ENCODE measurements around the gene NAALADL2.

Gene NAALADL2

DNA sequence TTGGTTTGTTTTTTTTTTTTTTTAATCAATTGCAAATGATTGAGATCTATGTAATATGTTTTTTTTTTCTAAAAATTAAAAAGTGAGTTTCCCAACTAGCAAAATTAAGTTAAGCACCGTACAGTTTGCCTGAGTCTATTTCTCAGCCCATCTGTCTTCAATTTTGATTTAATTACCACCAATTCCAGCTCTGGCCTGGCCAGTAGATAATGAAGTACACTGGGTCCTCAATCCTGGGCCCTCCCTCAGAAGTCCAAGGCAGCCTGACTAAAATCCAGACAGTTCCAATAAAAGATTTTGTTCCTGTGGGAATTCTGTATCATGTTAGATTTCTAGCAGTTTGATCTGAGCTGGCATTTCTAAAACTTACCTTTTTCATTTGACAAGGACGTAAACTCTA, 887.2 kb downstream of the NAALADL2 start:
- Histone ChIP-seq H3K27me3 (ENCODE audit: insufficient read depth, low read depth) (no peaks in the 10 kb centered on the region), H4K20me1 (ENCODE audit: insufficient read depth) (no peaks in the 10 kb centered on the region), H3K27ac (no peak overlapping the region), H2AFZ (ENCODE audit: low read depth) (no peak overlapping the region), H3K4me2 (no peak overlapping the region), H3K79me2 (ENCODE audit: insufficient read depth, low read depth) (no peaks in the 10 kb centered on the region), H3K4me1 (ENCODE audit: low read depth, poor library complexity, severe bottlenecking) (no peaks in the 10 kb centered on the region), H3K36me3 (ENCODE audit: insufficient read depth) (no peaks in the 10 kb centered on the region), H3K4me3 (IDR thresholded peaks at IDR 0.05; ENCODE audit: insufficient read depth, low read depth, low read length) (no peak overlapping the region), H3K9ac (no peak overlapping the region)
- TF ChIP-seq, protein P1, sequence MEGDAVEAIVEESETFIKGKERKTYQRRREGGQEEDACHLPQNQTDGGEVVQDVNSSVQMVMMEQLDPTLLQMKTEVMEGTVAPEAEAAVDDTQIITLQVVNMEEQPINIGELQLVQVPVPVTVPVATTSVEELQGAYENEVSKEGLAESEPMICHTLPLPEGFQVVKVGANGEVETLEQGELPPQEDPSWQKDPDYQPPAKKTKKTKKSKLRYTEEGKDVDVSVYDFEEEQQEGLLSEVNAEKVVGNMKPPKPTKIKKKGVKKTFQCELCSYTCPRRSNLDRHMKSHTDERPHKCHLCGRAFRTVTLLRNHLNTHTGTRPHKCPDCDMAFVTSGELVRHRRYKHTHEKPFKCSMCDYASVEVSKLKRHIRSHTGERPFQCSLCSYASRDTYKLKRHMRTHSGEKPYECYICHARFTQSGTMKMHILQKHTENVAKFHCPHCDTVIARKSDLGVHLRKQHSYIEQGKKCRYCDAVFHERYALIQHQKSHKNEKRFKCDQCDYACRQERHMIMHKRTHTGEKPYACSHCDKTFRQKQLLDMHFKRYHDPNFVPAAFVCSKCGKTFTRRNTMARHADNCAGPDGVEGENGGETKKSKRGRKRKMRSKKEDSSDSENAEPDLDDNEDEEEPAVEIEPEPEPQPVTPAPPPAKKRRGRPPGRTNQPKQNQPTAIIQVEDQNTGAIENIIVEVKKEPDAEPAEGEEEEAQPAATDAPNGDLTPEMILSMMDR (conservative IDR thresholded peaks at IDR 0.05; ENCODE audit: low read depth, low read length): no peak

DNA sequence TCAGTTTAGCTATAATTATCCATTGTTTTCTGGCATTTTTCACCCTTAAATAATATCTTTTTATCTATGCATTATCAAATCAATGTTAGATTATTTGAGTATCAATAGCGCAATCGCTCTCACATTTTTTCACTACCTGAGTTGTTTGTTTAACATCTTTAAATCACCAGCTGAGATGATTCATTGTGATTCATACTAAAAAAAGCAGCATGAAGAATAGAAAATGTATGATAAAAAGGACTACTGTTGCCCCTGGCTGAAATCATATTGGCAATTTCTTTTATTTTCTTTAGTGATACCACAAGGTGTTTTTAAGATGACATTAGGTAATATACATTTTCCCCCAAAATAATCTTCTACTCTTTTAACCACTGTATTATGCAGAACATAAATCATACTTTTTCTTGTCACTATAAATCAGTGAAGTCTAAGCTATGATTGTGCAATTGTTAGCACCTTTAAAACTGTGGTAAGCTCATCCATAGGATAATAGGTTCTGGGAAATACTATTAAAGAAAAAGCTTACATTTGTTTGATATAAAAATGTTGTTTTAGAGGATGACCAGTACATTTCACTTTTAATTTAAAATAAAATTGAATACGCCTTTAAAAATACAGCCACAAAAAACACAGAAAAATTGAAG, 889.1 kb downstream of the NAALADL2 start:
- H3K4me1 ChIP-seq (ENCODE audit: low read depth, poor library complexity, severe bottlenecking): no peaks in the 10 kb centered on the region

DNA sequence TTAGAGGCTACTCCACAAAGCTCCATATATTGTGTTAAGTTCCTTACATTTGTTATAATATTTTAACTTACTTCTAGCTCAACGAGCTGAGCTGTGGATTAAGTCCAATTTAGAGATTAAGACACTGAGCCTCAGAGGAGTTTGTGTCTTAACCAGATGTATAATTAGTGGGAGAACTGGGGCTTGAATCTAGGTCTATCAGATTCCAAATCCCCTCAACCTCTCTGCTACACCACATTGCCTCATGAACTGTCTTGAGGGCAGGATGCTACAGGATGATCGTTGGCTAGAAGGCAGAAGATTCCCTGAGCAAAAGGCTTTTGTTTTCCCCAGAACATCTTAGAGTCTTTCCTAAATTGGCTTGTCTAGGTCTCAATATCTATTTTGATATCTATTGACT, 890.8 kb downstream of the NAALADL2 start:
- Histone ChIP-seq H3K27ac (no peak overlapping the region), H3K4me2 (no peak overlapping the region), H2AFZ (ENCODE audit: low read depth) (no peak overlapping the region), H3K4me3 (IDR thresholded peaks at IDR 0.05; ENCODE audit: insufficient read depth, low read depth, low read length) (no peak overlapping the region), H3K9ac (no peak overlapping the region), H3K36me3 (ENCODE audit: insufficient read depth) (no peaks in the 10 kb centered on the region), H3K4me1 (ENCODE audit: low read depth, poor library complexity, severe bottlenecking) (no peaks in the 10 kb centered on the region), H4K20me1 (ENCODE audit: insufficient read depth) (no peaks in the 10 kb centered on the region), H3K79me2 (ENCODE audit: insufficient read depth, low read depth) (no peaks in the 10 kb centered on the region), H3K27me3 (ENCODE audit: insufficient read depth, low read depth) (no peaks in the 10 kb centered on the region)
- TF ChIP-seq, protein P1 (conservative IDR thresholded peaks at IDR 0.05; ENCODE audit: low read depth, low read length): no peak

More for the DNA sequence above, 889.1 kb downstream of the NAALADL2 start:
- Histone ChIP-seq H3K27ac (no peak overlapping the region), H3K79me2 (ENCODE audit: insufficient read depth, low read depth) (no peaks in the 10 kb centered on the region), H3K36me3 (ENCODE audit: insufficient read depth) (no peaks in the 10 kb centered on the region), H3K27me3 (ENCODE audit: insufficient read depth, low read depth) (no peaks in the 10 kb centered on the region), H4K20me1 (ENCODE audit: insufficient read depth) (no peaks in the 10 kb centered on the region), H3K4me3 (IDR thresholded peaks at IDR 0.05; ENCODE audit: insufficient read depth, low read depth, low read length) (no peak overlapping the region), H2AFZ (ENCODE audit: low read depth) (no peak overlapping the region), H3K9ac (no peak overlapping the region), H3K4me2 (no peak overlapping the region)
- TF ChIP-seq, protein P1 (conservative IDR thresholded peaks at IDR 0.05; ENCODE audit: low read depth, low read length): no peak

DNA sequence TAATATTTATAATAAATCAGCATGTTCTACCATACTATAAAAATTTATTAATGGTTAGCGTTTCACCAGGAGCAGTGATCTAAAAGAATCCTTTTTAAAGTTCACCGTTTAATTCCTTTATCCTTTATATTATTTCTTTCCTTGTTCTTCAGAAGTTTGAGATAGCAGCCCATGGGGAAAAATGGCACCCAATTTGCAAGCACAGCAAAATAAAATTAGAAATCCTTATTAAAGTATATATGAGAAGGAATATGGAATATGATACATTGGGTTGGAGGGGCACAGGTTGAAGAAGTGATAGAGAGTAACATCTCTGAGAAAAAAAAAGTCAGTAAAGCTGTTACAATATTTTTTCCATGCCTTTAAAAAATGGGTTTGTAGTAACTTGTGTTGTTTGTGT, 892.0 kb downstream of the NAALADL2 start:
- Histone ChIP-seq H3K27me3 (ENCODE audit: insufficient read depth, low read depth) (no peaks in the 10 kb centered on the region), H3K4me2 (no peak overlapping the region), H3K4me1 (ENCODE audit: low read depth, poor library complexity, severe bottlenecking) (no peaks in the 10 kb centered on the region), H3K27ac (no peak overlapping the region), H2AFZ (ENCODE audit: low read depth) (no peak overlapping the region), H4K20me1 (ENCODE audit: insufficient read depth) (no peaks in the 10 kb centered on the region), H3K4me3 (IDR thresholded peaks at IDR 0.05; ENCODE audit: insufficient read depth, low read depth, low read length) (no peak overlapping the region), H3K36me3 (ENCODE audit: insufficient read depth) (no peaks in the 10 kb centered on the region), H3K9ac (no peak overlapping the region), H3K79me2 (ENCODE audit: insufficient read depth, low read depth) (no peaks in the 10 kb centered on the region)
- TF ChIP-seq, protein P1 (conservative IDR thresholded peaks at IDR 0.05; ENCODE audit: low read depth, low read length): no peak
